ENCODE measurements around the gene DBNDD2.

- no peak for TF ChIP-seq CTCF (conservative IDR thresholded peaks at IDR 0.05; ENCODE audit: low read length)
- no peak for TF ChIP-seq EZH2phosphoT487 (IDR thresholded peaks at IDR 0.05; ENCODE audit: borderline replicate concordance)
These were observed 4.6 kb downstream of the DBNDD2 start for GRCh38 chr20:45412653-45413052.

Measured in Loucy (cell line).